Gastrocnemius medialis (tissue), 4 donors: Measurements from ENCODE around the gene COX17.

Source experiments
- CTCF ChIP-seq, 5 experiments: fragments of 450-650 bp in 3 of 5; fragments of 200-600 bp in 2 of 5; sonication (generic) in 2 of 5; IDR thresholded peaks in 4 of 5; conservative IDR thresholded peaks in 1 of 5; 1 replicate in 4 of 5; 2 replicates in 1 of 5; pipeline ENCODE4 v1.5.1; 2016 to 2019; ENCODE audit warnings: antibody characterized with exemption in 5 of 5, mild to moderate bottlenecking in 3 of 5, moderate library complexity in 3 of 5
- POLR2A ChIP-seq, 2 donors: fragments of 450-650 bp; IDR thresholded peaks; one replicate each; pipeline ENCODE4 v1.6.1; 2017; ENCODE audit warnings: antibody characterized with exemption in 2 of 2, mild to moderate bottlenecking in 2 of 2, moderate library complexity in 2 of 2

- TF ChIP-seq CTCF (IDR thresholded peaks at IDR 0.05 in 4 of 5, conservative IDR thresholded peaks at IDR 0.05 in 1 of 5) (no peak), POLR2A (IDR thresholded peaks at IDR 0.05) (no peak)
Measured at GRCh38 chr3:119639494-119640350, 37.5 kb downstream of the COX17 start.
